Astrocyte (in vitro differentiated cells and primary cell): ENCODE data around the gene HYDIN. TPM values are rescaled to one million over a fixed set of nuclear protein-coding genes. Genes with fewer than 3 reads are reported as not detected.

Experiments
- DNase-seq: peaks from one replicate; pipeline ENCODE4 v3.0.0-alpha.2; 2010; ENCODE audit warnings: low read depth
- FAIRE-seq: peaks from 2 replicates; lab custom pipeline; 2011; peaks lifted over from hg19 to GRCh38; lab: Jason Lieb, UNC
- H2AFZ ChIP-seq: 2 replicates; pipeline ENCODE4 v1.6.0; 2012; ENCODE audit warnings: low read depth, low read length, inconsistent platforms
- H3K27ac ChIP-seq: 2 replicates; pipeline ENCODE4 v1.5.1; 2011; ENCODE audit warnings: low read depth, low read length, inconsistent platforms
- H3K27me3 ChIP-seq: 2 replicates; pipeline ENCODE4 v1.6.0; 2011; ENCODE audit warnings: low read length, inconsistent platforms; ENCODE audit not compliant: insufficient read depth
- H3K36me3 ChIP-seq: 2 replicates; pipeline ENCODE4 v1.5.1; 2011; ENCODE audit warnings: low read length, inconsistent platforms; ENCODE audit not compliant: insufficient read depth
- H3K4me1 ChIP-seq: 2 replicates; pipeline ENCODE4 v1.5.1; 2011; ENCODE audit warnings: low read length, inconsistent platforms; ENCODE audit not compliant: insufficient read depth
- H3K4me2 ChIP-seq: 2 replicates; pipeline ENCODE4 v1.6.0; 2012; ENCODE audit warnings: low read length, inconsistent platforms
- H3K4me3 ChIP-seq: 2 replicates; pipeline ENCODE4 v1.5.1; 2011; ENCODE audit warnings: low read depth, mild to moderate bottlenecking, low read length, inconsistent platforms; ENCODE audit not compliant: insufficient read depth
- H3K79me2 ChIP-seq: 2 replicates; pipeline ENCODE4 v1.6.0; 2012; ENCODE audit warnings: mild to moderate bottlenecking, low read length, inconsistent platforms; ENCODE audit not compliant: insufficient read depth
- H3K9ac ChIP-seq: 2 replicates; pipeline ENCODE4 v1.6.0; 2012; ENCODE audit warnings: mild to moderate bottlenecking, low read length, inconsistent platforms
- H3K9me3 ChIP-seq: 2 replicates; pipeline ENCODE4 v1.5.1; 2012; ENCODE audit warnings: low read depth, mild to moderate bottlenecking, low read length, inconsistent platforms; ENCODE audit not compliant: insufficient read depth
- H4K20me1 ChIP-seq: 2 replicates; pipeline ENCODE4 v1.6.0; 2012; ENCODE audit warnings: low read length, inconsistent platforms; ENCODE audit not compliant: insufficient read depth
- H3K27ac Mint-ChIP-seq: one replicate; pipeline ENCODE4 v1.8.0; 2021; ENCODE audit warnings: mild to moderate bottlenecking, mixed read lengths; ENCODE audit not compliant: unreplicated experiment
- H3K27me3 Mint-ChIP-seq: one replicate; pipeline ENCODE4 v1.8.0; 2021; ENCODE audit warnings: low read depth, mixed read lengths; ENCODE audit not compliant: unreplicated experiment
- H3K36me3 Mint-ChIP-seq: one replicate; pipeline ENCODE4 v1.8.0; 2021; ENCODE audit warnings: low read depth, mixed read lengths; ENCODE audit not compliant: unreplicated experiment
- H3K4me1 Mint-ChIP-seq: one replicate; pipeline ENCODE4 v1.8.0; 2021; ENCODE audit warnings: low read depth, mixed read lengths; ENCODE audit not compliant: unreplicated experiment
- H3K4me3 Mint-ChIP-seq: one replicate; pipeline ENCODE4 v1.8.0; 2021; ENCODE audit warnings: mild to moderate bottlenecking, moderate library complexity, mixed read lengths; ENCODE audit not compliant: unreplicated experiment
- H3K9me3 Mint-ChIP-seq: one replicate; pipeline ENCODE4 v1.8.0; 2021; ENCODE audit warnings: mild to moderate bottlenecking, mixed read lengths; ENCODE audit not compliant: unreplicated experiment
- EZH2 ChIP-seq: IDR thresholded peaks from 2 replicates; pipeline ENCODE4 v1.6.1; 2012; ENCODE audit warnings: mild to moderate bottlenecking, low read length, inconsistent platforms; ENCODE audit not compliant: insufficient read depth
- total RNA-seq: library from RNA; stranded (reverse); gene quantifications from 2 replicates; pipeline ENCODE4 v1.2.1, GENCODE V29; 2021
- TF ChIP-seq, protein P1 (sequence below): IDR thresholded peaks from 2 replicates; pipeline ENCODE4 v1.5.1; 2011; ENCODE audit warnings: low read depth, mild to moderate bottlenecking, inconsistent platforms, low read length, moderate library complexity; ENCODE audit not compliant: insufficient read depth

The HYDIN gene
- total RNA-seq, 1 donor from 2014 or later: 1.4 TPM

DNA sequence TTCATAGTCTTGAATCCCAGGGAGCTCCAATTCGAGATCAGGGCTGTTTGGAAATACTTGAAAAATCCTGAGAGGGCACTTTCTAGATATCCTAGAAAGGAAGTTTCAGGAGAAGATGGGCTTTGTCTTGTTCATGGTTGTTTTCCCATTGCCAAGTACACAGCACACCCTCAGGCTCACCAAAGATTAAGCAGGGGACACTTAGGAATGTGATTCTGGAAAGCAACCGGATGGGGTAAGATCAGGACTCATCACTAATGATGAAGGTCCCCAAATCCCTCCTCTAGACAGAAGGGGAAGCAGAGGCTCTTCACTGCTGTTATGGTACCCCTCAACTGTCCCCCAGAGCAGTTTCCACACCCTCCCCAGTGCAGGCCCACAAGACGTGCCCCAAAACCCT is 470.3 kb downstream of the HYDIN start:
- H3K27ac Mint-ChIP-seq: peak overlapping the region; percentile 91
- H3K4me1 Mint-ChIP-seq: peaks cover 20% of the 10 kb centered on the region
- Histone ChIP-seq H3K4me1 (peaks cover 28% of the 10 kb centered on the region), H3K79me2 (no peaks in the 10 kb centered on the region), H3K4me2 (peak overlapping the region; percentile 72), H3K9ac (peak overlapping the region; percentile 60), H2AFZ (peak overlapping the region; percentile 2), H3K36me3 (no peaks in the 10 kb centered on the region), H3K27me3 (no peaks in the 10 kb centered on the region), H3K27ac (peak overlapping the region; percentile 74), H3K4me3 (no peak overlapping the region), H3K9me3 (no peaks in the 10 kb centered on the region), H4K20me1 (no peaks in the 10 kb centered on the region)
- DNase-seq: no peak
- TF ChIP-seq, protein P1, sequence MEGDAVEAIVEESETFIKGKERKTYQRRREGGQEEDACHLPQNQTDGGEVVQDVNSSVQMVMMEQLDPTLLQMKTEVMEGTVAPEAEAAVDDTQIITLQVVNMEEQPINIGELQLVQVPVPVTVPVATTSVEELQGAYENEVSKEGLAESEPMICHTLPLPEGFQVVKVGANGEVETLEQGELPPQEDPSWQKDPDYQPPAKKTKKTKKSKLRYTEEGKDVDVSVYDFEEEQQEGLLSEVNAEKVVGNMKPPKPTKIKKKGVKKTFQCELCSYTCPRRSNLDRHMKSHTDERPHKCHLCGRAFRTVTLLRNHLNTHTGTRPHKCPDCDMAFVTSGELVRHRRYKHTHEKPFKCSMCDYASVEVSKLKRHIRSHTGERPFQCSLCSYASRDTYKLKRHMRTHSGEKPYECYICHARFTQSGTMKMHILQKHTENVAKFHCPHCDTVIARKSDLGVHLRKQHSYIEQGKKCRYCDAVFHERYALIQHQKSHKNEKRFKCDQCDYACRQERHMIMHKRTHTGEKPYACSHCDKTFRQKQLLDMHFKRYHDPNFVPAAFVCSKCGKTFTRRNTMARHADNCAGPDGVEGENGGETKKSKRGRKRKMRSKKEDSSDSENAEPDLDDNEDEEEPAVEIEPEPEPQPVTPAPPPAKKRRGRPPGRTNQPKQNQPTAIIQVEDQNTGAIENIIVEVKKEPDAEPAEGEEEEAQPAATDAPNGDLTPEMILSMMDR: no peak
- TF ChIP-seq EZH2: no peak
- peak overlapping the region; percentile 45 for H3K4me3 Mint-ChIP-seq
- peak; percentile 32 for FAIRE-seq
- no peaks in the 10 kb centered on the region for H3K27me3 Mint-ChIP-seq
- H3K36me3 Mint-ChIP-seq: peaks cover 34% of the 10 kb centered on the region
- H3K9me3 Mint-ChIP-seq: no peaks in the 10 kb centered on the region

DNA sequence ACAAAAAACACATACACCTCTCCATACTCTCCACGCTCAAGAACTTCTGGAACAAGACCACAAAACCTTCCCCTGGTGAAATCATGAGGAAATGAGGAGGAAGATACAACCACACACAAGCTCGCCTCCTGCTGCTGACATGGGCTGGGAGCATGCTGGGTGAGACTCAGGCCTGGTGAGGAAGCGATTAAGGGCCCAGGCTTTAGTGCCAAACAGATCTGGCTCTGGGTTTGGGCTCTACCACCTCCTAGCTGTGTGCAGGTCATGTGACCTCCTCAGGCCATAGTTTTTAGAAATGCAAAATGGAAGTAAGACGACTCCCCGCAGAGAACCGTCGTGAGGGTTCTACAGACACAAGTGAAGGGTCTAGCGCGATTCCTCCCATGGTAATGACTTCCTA is 470.9 kb downstream of the HYDIN start:
- H3K36me3 Mint-ChIP-seq: peaks cover 34% of the 10 kb centered on the region
- H3K27ac Mint-ChIP-seq: no peak overlapping the region
- H3K9me3 Mint-ChIP-seq: no peaks in the 10 kb centered on the region
- Histone ChIP-seq H3K27me3 (no peaks in the 10 kb centered on the region), H3K9me3 (no peaks in the 10 kb centered on the region), H3K27ac (peak overlapping the region; percentile 74), H3K4me3 (no peak overlapping the region), H3K9ac (no peak overlapping the region), H4K20me1 (no peaks in the 10 kb centered on the region), H3K4me2 (no peak overlapping the region), H2AFZ (no peak overlapping the region), H3K79me2 (no peaks in the 10 kb centered on the region), H3K36me3 (no peaks in the 10 kb centered on the region), H3K4me1 (peaks cover 34% of the 10 kb centered on the region)
- peaks cover 2% of the 10 kb centered on the region for H3K27me3 Mint-ChIP-seq
- H3K4me3 Mint-ChIP-seq: no peak overlapping the region
- DNase-seq (no peak), FAIRE-seq (no peak)
- TF ChIP-seq, protein P1: no peak
- TF ChIP-seq EZH2: no peak
- peaks cover 20% of the 10 kb centered on the region for H3K4me1 Mint-ChIP-seq

DNA sequence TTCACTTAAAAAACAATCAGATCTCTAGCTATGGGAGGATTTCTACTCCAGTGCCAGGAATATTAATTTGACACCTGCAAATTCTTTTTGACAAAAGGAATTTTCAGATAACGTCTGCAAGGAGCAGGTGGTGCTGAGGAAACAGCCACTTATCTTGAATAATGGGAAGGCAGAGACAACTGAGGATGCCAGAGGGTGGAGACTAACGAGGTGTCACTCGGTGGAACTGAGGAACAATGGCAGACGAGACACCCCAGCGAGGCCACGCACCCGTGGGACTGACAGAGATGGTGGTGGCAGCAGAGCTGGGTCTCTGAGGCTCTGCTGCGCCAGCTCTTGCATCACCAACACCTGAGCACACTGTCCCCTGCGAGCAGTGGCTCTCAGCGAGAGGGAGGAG is 471.7 kb downstream of the HYDIN start:
- Mint-ChIP-seq H3K4me1 (peaks cover 20% of the 10 kb centered on the region), H3K27ac (no peak overlapping the region), H3K9me3 (no peaks in the 10 kb centered on the region), H3K36me3 (peaks cover 34% of the 10 kb centered on the region), H3K4me3 (no peak overlapping the region), H3K27me3 (peaks cover 3% of the 10 kb centered on the region)
- no peak overlapping the region for H3K27ac ChIP-seq
- no peaks in the 10 kb centered on the region for H3K9me3 ChIP-seq
- H3K4me2 ChIP-seq: no peak overlapping the region
- peaks cover 34% of the 10 kb centered on the region for H3K4me1 ChIP-seq
- FAIRE-seq (no peak), DNase-seq (no peak)
- no peaks in the 10 kb centered on the region for H4K20me1 ChIP-seq
- no peaks in the 10 kb centered on the region for H3K36me3 ChIP-seq
- no peaks in the 10 kb centered on the region for H3K79me2 ChIP-seq
- H3K27me3 ChIP-seq: no peaks in the 10 kb centered on the region
- TF ChIP-seq, protein P1: no peak
- no peak overlapping the region for H2AFZ ChIP-seq
- no peak overlapping the region for H3K4me3 ChIP-seq
- H3K9ac ChIP-seq: no peak overlapping the region

Other genes with a start within 250 kb of the HYDIN start
- 16.0 TPM in 2 replicates for gene CMTR2, start 58.7 kb upstream of the HYDIN start, total RNA-seq
- 4.2 TPM in 2 replicates for gene CALB2, start 128.0 kb upstream of the HYDIN start, total RNA-seq
- not detected in 2 replicates for gene TLE7, start 211.3 kb upstream of the HYDIN start, total RNA-seq
- 10.9 and 12.4 TPM in 2 replicates for gene ZNF23, start 231.5 kb upstream of the HYDIN start, total RNA-seq